ENCODE data around the gene CXCL1. TPM values are rescaled to one million over a fixed set of nuclear protein-coding genes. Genes with fewer than 3 reads are reported as not detected.

The CXCL1 gene
- total RNA-seq, 2 donors from 2014 or later: 0.68 to 8.7 TPM

GRCh38 chr4:73828956-73829355 lies 40.2 kb upstream of the CXCL1 start:
- TF ChIP-seq CTCF (IDR thresholded peaks at IDR 0.05): no peak
- H3K4me1 ChIP-seq (ENCODE audit: control insufficient read depth in 1 of 2, low read depth in 2 of 2): peaks cover 0 to 3% of the 10 kb centered on the region in 2 donors
- no peak for ATAC-seq (ENCODE audit: insufficient number of reproducible peaks, low FRiP score, low read depth)
- peaks cover 4% of the 10 kb centered on the region for H3K9me3 ChIP-seq
- H3K27me3 ChIP-seq (replicated peaks; ENCODE audit: insufficient read depth): no peaks in the 10 kb centered on the region
- no peak overlapping the region for H3K4me3 ChIP-seq
- DNase-seq (ENCODE audit: low spot score): no peak
- no peaks in the 10 kb centered on the region for H3K36me3 ChIP-seq
- no peak overlapping the region for H3K27ac ChIP-seq

GRCh38 chr4:73831569-73831968 lies 37.6 kb upstream of the CXCL1 start:
- H3K27ac ChIP-seq: no peak overlapping the region
- no peaks in the 10 kb centered on the region for H3K36me3 ChIP-seq
- H3K27me3 ChIP-seq (replicated peaks; ENCODE audit: insufficient read depth): no peaks in the 10 kb centered on the region
- peaks cover 4% of the 10 kb centered on the region in 2 donors for H3K4me1 ChIP-seq (ENCODE audit: control insufficient read depth in 1 of 2, low read depth in 2 of 2)
- ATAC-seq (ENCODE audit: insufficient number of reproducible peaks, low FRiP score, low read depth) (no peak), DNase-seq (ENCODE audit: low spot score) (no peak)
- no peak overlapping the region for H3K4me3 ChIP-seq
- TF ChIP-seq CTCF (IDR thresholded peaks at IDR 0.05): no peak
- H3K9me3 ChIP-seq: peaks cover 4% of the 10 kb centered on the region

GRCh38 chr4:73832651-73833237 lies 36.4 kb upstream of the CXCL1 start:
- TF ChIP-seq CTCF (IDR thresholded peaks at IDR 0.05): no peak
- Histone ChIP-seq H3K9me3 (peaks cover 1% of the 10 kb centered on the region), H3K27ac (no peak overlapping the region), H3K4me3 (no peak overlapping the region), H3K4me1 (ENCODE audit: control insufficient read depth in 1 of 2, low read depth in 2 of 2) (peaks cover 9 to 12% of the 10 kb centered on the region in 2 donors), H3K36me3 (no peaks in the 10 kb centered on the region), H3K27me3 (replicated peaks; ENCODE audit: insufficient read depth) (no peaks in the 10 kb centered on the region)
- ATAC-seq (ENCODE audit: insufficient number of reproducible peaks, low FRiP score, low read depth) (no peak), DNase-seq (ENCODE audit: low spot score) (no peak)

- DNase-seq (ENCODE audit: low spot score) (no peak), ATAC-seq (ENCODE audit: insufficient number of reproducible peaks, low FRiP score, low read depth) (no peak)
- peak within 1 kb of the TSS; percentile 71 for H3K4me3 ChIP-seq
Observed at GRCh38 chr4:73836373-73837279, 32.6 kb upstream of the CXCL1 start, which contains the start of gene CXCL6. Gene CXCL6 (plus strand): TSS chr4:73836678. CDS start chr4:73836751, 73 bp downstream.

More at GRCh38 chr4:73836373-73837279, 32.6 kb upstream of the CXCL1 start, which contains the start of gene CXCL6:
- H3K4me1 ChIP-seq (ENCODE audit: control insufficient read depth in 1 of 2, low read depth in 2 of 2): peaks cover 6 to 12% of the 10 kb centered on the region in 2 donors
- H3K27ac ChIP-seq: no peak within 1 kb of the TSS
- no peaks in the 10 kb centered on the region for H3K36me3 ChIP-seq
- TF ChIP-seq CTCF (IDR thresholded peaks at IDR 0.05): no peak
- no peaks in the 10 kb centered on the region for H3K9me3 ChIP-seq
- H3K27me3 ChIP-seq (replicated peaks; ENCODE audit: insufficient read depth): no peaks in the 10 kb centered on the region
